ENCODE measurements around the gene EPC1.
A peak's percentile ranks its signal among the peaks of the same experiment; 100 is the strongest.

EPC1 gene

DNA sequence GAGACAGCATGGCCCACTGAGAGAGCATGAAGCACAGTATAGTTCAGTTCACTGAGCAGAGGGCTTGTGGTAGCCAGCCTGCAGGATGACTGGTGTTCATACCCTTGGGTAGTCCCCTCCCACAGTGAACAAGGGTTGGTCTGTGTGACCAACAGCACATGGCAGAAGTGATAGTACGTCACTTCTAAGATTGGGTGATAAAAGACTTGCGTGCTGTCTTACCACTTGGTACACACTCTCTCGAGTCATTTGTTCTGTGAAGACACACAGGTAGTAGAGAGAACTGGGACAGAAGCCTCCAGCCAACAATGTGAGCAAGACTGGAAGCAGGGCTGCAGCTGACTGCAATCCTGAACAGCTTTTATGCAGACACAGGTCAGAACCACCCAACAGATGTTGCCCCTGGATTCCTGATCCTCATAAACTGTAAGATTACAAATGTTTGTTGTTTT is 14.6 kb downstream of the EPC1 start:
- peak; percentile 40 for ATAC-seq

DNA sequence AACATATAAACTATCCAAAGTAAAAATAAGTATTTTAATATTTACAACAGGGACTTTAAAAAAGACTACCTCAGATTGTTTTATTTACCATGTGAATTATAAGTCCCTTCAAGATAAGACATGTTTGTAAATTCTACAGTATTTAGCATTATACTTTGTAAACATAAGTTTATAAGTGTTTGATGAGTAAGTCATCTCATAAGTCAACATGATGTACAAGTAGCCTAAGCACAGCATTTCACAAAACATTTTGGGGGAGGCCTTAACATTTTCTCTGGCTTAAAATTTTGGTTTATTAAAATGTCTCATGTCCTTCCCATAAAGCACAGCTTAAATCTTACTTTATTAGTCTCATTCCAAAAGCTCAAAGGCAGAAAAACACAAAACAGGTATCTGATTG is 15.4 kb downstream of the EPC1 start:
- TF ChIP-seq CSDC2 (CRISPR knock-in tag; IDR thresholded peaks at IDR 0.05) (no peak), TOX (CRISPR knock-in tag; IDR thresholded peaks at IDR 0.05; ENCODE audit: borderline replicate concordance) (no peak), BACH2 (CRISPR knock-in tag; IDR thresholded peaks at IDR 0.05; ENCODE audit: borderline replicate concordance) (no peak), OSR1 (CRISPR knock-in tag; IDR thresholded peaks at IDR 0.05) (no peak), ZNF8 (CRISPR knock-in tag; IDR thresholded peaks at IDR 0.05) (no peak), PPARA (CRISPR knock-in tag; IDR thresholded peaks at IDR 0.05; ENCODE audit: borderline replicate concordance) (no peak), TCF4 (CRISPR knock-in tag; IDR thresholded peaks at IDR 0.05; ENCODE audit: borderline replicate concordance) (no peak), ZNF70 (CRISPR knock-in tag; IDR thresholded peaks at IDR 0.05) (no peak), GLIS3 (CRISPR knock-in tag; IDR thresholded peaks at IDR 0.05) (no peak), ZFP30 (CRISPR knock-in tag; IDR thresholded peaks at IDR 0.05) (no peak), ZNF565 (CRISPR knock-in tag; conservative IDR thresholded peaks at IDR 0.05; ENCODE audit: low read depth) (no peak)
- TF ChIP-seq, protein P1, sequence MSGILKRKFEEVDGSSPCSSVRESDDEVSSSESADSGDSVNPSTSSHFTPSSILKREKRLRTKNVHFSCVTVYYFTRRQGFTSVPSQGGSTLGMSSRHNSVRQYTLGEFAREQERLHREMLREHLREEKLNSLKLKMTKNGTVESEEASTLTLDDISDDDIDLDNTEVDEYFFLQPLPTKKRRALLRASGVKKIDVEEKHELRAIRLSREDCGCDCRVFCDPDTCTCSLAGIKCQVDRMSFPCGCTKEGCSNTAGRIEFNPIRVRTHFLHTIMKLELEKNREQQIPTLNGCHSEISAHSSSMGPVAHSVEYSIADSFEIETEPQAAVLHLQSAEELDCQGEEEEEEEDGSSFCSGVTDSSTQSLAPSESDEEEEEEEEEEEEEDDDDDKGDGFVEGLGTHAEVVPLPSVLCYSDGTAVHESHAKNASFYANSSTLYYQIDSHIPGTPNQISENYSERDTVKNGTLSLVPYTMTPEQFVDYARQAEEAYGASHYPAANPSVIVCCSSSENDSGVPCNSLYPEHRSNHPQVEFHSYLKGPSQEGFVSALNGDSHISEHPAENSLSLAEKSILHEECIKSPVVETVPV (CRISPR knock-in tag; IDR thresholded peaks at IDR 0.05): no peak
- TF ChIP-seq, protein P2, sequence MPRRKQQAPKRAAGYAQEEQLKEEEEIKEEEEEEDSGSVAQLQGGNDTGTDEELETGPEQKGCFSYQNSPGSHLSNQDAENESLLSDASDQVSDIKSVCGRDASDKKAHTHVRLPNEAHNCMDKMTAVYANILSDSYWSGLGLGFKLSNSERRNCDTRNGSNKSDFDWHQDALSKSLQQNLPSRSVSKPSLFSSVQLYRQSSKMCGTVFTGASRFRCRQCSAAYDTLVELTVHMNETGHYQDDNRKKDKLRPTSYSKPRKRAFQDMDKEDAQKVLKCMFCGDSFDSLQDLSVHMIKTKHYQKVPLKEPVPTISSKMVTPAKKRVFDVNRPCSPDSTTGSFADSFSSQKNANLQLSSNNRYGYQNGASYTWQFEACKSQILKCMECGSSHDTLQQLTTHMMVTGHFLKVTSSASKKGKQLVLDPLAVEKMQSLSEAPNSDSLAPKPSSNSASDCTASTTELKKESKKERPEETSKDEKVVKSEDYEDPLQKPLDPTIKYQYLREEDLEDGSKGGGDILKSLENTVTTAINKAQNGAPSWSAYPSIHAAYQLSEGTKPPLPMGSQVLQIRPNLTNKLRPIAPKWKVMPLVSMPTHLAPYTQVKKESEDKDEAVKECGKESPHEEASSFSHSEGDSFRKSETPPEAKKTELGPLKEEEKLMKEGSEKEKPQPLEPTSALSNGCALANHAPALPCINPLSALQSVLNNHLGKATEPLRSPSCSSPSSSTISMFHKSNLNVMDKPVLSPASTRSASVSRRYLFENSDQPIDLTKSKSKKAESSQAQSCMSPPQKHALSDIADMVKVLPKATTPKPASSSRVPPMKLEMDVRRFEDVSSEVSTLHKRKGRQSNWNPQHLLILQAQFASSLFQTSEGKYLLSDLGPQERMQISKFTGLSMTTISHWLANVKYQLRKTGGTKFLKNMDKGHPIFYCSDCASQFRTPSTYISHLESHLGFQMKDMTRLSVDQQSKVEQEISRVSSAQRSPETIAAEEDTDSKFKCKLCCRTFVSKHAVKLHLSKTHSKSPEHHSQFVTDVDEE (CRISPR knock-in tag; IDR thresholded peaks at IDR 0.05): no peak
- TF ChIP-seq, protein P3, sequence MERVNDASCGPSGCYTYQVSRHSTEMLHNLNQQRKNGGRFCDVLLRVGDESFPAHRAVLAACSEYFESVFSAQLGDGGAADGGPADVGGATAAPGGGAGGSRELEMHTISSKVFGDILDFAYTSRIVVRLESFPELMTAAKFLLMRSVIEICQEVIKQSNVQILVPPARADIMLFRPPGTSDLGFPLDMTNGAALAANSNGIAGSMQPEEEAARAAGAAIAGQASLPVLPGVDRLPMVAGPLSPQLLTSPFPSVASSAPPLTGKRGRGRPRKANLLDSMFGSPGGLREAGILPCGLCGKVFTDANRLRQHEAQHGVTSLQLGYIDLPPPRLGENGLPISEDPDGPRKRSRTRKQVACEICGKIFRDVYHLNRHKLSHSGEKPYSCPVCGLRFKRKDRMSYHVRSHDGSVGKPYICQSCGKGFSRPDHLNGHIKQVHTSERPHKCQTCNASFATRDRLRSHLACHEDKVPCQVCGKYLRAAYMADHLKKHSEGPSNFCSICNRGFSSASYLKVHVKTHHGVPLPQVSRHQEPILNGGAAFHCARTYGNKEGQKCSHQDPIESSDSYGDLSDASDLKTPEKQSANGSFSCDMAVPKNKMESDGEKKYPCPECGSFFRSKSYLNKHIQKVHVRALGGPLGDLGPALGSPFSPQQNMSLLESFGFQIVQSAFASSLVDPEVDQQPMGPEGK (CRISPR knock-in tag; IDR thresholded peaks at IDR 0.05; ENCODE audit: borderline replicate concordance): no peak
- TF ChIP-seq, protein P4, sequence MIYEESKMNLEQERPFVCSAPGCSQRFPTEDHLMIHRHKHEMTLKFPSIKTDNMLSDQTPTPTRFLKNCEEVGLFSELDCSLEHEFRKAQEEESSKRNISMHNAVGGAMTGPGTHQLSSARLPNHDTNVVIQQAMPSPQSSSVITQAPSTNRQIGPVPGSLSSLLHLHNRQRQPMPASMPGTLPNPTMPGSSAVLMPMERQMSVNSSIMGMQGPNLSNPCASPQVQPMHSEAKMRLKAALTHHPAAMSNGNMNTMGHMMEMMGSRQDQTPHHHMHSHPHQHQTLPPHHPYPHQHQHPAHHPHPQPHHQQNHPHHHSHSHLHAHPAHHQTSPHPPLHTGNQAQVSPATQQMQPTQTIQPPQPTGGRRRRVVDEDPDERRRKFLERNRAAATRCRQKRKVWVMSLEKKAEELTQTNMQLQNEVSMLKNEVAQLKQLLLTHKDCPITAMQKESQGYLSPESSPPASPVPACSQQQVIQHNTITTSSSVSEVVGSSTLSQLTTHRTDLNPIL (CRISPR knock-in tag; IDR thresholded peaks at IDR 0.05; ENCODE audit: low read depth): no peak
- ATAC-seq: no peak

More for the DNA sequence above, 14.6 kb downstream of the EPC1 start:
- TF ChIP-seq TOX (CRISPR knock-in tag; IDR thresholded peaks at IDR 0.05; ENCODE audit: borderline replicate concordance) (no peak), ZC3H10 (CRISPR knock-in tag; IDR thresholded peaks at IDR 0.05) (no peak)
- TF ChIP-seq, protein P3 (CRISPR knock-in tag; IDR thresholded peaks at IDR 0.05; ENCODE audit: borderline replicate concordance): no peak

DNA sequence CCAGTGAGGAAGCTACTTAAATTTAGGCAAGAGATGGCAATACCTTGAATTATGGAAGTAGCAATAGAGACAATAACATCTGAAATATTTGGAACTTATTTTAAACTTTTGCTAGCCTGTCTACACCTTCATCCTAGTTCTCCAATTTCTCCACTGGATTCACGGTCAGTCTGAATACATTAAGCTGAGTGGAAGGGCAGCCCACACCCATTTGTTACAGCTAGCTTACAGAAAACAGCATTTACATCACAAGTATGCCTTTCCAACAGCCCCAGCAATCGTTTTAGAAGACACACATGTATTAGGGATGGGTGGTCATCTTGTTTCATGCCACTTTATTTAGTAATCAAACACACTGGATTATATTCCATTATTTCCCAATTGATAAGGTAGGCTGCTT is 16.7 kb downstream of the EPC1 start:
- TF ChIP-seq OSR1 (CRISPR knock-in tag; IDR thresholded peaks at IDR 0.05): no peak
- TF ChIP-seq, protein P1 (CRISPR knock-in tag; IDR thresholded peaks at IDR 0.05): no peak
- ATAC-seq: no peak

DNA sequence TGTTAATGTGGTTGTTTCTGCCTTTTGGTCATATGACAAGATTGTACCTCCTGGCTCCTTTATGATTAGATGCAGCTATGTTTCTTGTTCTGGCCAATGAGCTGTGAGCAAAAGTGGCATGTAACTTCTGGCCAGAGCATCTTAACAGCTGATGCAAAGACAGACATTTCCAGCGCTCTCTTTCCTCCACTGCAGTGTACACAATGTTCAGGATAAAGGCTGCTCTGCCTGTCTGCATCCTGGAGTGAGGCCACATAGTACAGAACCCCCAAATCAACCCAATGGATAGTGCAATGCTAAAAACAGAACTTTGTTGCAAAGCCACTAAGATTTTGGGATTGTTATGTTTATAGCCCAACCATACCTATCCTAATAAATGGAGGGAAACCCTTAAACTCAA is 17.9 kb downstream of the EPC1 start:
- TF ChIP-seq TCF4 (CRISPR knock-in tag; IDR thresholded peaks at IDR 0.05; ENCODE audit: borderline replicate concordance) (no peak), ZC3H10 (CRISPR knock-in tag; IDR thresholded peaks at IDR 0.05) (no peak), RARB (CRISPR knock-in tag; IDR thresholded peaks at IDR 0.05) (no peak), PPARA (CRISPR knock-in tag; IDR thresholded peaks at IDR 0.05; ENCODE audit: borderline replicate concordance) (no peak)
- no peak for ATAC-seq

All from SK-N-SH treated with all-trans-retinoic acid at 6 μM for 48 hours (cell line).